H1 (cell line): Measurements from ENCODE around the gene PTGES. TPM values are rescaled to one million over a fixed set of nuclear protein-coding genes. Genes with fewer than 3 reads are reported as not detected.

ENCODE experiments used
- TAF1 ChIP-seq: IDR thresholded peaks from 2 replicates; pipeline ENCODE4 v1.6.1; 2011; ENCODE audit warnings: mild to moderate bottlenecking, low read depth, low read length
- polyA plus RNA-seq, 7 experiments: library from polyadenylated mRNA; depleted of rRNA in 3 of 7; stranded (reverse) in 5 of 7; unstranded in 2 of 7; fragments of >200 nt in 5 of 7; fragments of 200-250 nt in 2 of 7; gene quantifications; 1 replicate in 5 of 7; 2 replicates in 1 of 7; 4 replicates in 1 of 7; pipeline versions ENCODE4 v1.2.1 to v1.2.3, GENCODE V29; 2011 to 2013; ENCODE audit warnings: missing spikeins in 2 of 7, mixed read lengths in 2 of 7
- total RNA-seq: library from RNA; stranded (reverse); fragmentation: NEBNext Ultra II Directional; extraction: Animal tissue kit (Norgen Biotek cat#: 25700); gene quantifications from 2 replicates; pipeline ENCODE4 v1.2.1, GENCODE V29; 2021

Gene PTGES
- total and polyA plus RNA-seq, 2 of the 8 experiments (the other 6 are each of a cell fraction or from before 2014, with no cell fraction given) = 3.2 to 5.1 TPM

DNA sequence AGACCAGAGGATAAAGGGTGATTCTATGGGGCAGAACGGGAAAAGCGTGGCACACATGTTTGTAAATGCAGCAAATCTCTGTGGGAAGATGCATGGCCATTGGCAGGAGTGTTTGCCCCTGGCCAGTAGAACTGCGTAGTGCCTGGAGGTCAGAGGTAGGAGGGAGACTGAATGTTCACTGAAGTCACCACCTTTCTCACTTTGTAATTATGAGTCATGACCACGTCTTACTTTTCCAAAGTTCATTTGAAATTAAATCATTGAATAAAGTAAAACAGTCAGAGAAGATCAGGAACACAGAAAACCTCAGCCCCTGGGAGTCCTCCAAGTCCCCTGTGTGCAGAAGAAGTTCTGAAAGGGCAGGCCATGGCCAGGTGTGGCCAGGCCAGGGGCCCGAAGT lies 4.6 kb downstream of the PTGES start (continued):
- no peak for TF ChIP-seq TAF1
